OCI-LY1 (cell line): ENCODE data around the gene B9D2.
A peak's percentile ranks its signal among the peaks of the same experiment; 100 is the strongest.

ENCODE experiments used
- H2AFZ ChIP-seq: fragments of 200-600 bp; sonication (generic), shearing (Covaris generic); 2 replicates; pipeline ENCODE4 v1.6.0; 2014; ENCODE audit warnings: antibody characterized with exemption, mild to moderate bottlenecking, low read length
- H3F3A ChIP-seq: fragments of 200-600 bp; sonication (generic), shearing (Covaris generic); 2 replicates; pipeline ENCODE4 v1.6.0; 2014; ENCODE audit warnings: mild to moderate bottlenecking, antibody characterized with exemption, low read length, moderate library complexity; ENCODE audit not compliant: insufficient read depth
- H3K27ac ChIP-seq: fragments of 200-600 bp; sonication (generic); 2 replicates; pipeline ENCODE4 v1.5.1; 2014; ENCODE audit warnings: low read length, mixed run types, mild to moderate bottlenecking, low read depth; ENCODE audit not compliant: poor library complexity, severe bottlenecking
- H3K27me3 ChIP-seq: fragments of 200-600 bp; sonication (generic); 2 replicates; pipeline ENCODE4 v1.6.0; 2014; ENCODE audit warnings: antibody characterized with exemption, mild to moderate bottlenecking, low read length, moderate library complexity; ENCODE audit not compliant: insufficient read depth
- H3K36me3 ChIP-seq: fragments of 200-600 bp; sonication (generic); 2 replicates; pipeline ENCODE4 v1.6.1; 2014; ENCODE audit warnings: mild to moderate bottlenecking, antibody characterized with exemption, low read length, moderate library complexity, mixed read lengths; ENCODE audit not compliant: insufficient read depth
- H3K4me1 ChIP-seq: fragments of 200-600 bp; sonication (generic); 2 replicates; pipeline ENCODE4 v1.5.1; 2014; ENCODE audit warnings: mild to moderate bottlenecking, low read length, moderate library complexity; ENCODE audit not compliant: insufficient read depth, severe bottlenecking
- H3K4me2 ChIP-seq: fragments of 200-600 bp; sonication (generic), shearing (Covaris generic); 2 replicates; pipeline ENCODE4 v1.6.1; 2014; ENCODE audit warnings: low read length
- H3K4me3 ChIP-seq: fragments of 200-600 bp; sonication (generic); 2 replicates; pipeline ENCODE4 v1.5.1; 2014; ENCODE audit warnings: low read length, low read depth, mild to moderate bottlenecking, mixed read lengths; ENCODE audit not compliant: poor library complexity, severe bottlenecking
- H3K79me2 ChIP-seq: fragments of 200-600 bp; shearing (Covaris generic); 2 replicates; pipeline ENCODE4 v1.6.1; 2016; ENCODE audit warnings: mixed run types, low read length, mixed read lengths; ENCODE audit not compliant: insufficient read depth
- H3K9ac ChIP-seq: fragments of 200-600 bp; sonication (generic), shearing (Covaris generic); 2 replicates; pipeline ENCODE4 v1.6.1; 2014; ENCODE audit warnings: mild to moderate bottlenecking, low read length, mixed read lengths
- H3K9me2 ChIP-seq: fragments of 200-600 bp; sonication (generic), shearing (Covaris generic); 2 replicates; pipeline ENCODE4 v1.6.1; 2014; ENCODE audit warnings: low read depth, mild to moderate bottlenecking, low read length, mixed read lengths
- H3K9me3 ChIP-seq: fragments of 200-600 bp; shearing (Covaris generic); 2 replicates; pipeline ENCODE4 v1.6.1; 2014; ENCODE audit warnings: low read length, mixed read lengths
- H4K20me1 ChIP-seq: fragments of 200-600 bp; sonication (generic), shearing (Covaris generic); 2 replicates; pipeline ENCODE4 v1.6.0; 2016; ENCODE audit warnings: mild to moderate bottlenecking, low read length; ENCODE audit not compliant: insufficient read depth
- CTCF ChIP-seq: fragments of 200-600 bp; sonication (generic), shearing (Covaris generic); IDR thresholded peaks from 2 replicates; pipeline ENCODE4 v1.5.1; 2017; ENCODE audit warnings: mild to moderate bottlenecking, antibody characterized with exemption, low read length, moderate library complexity, mixed read lengths
- EZH2 ChIP-seq: fragments of 200-600 bp; sonication (generic), shearing (Covaris generic); IDR thresholded peaks from 2 replicates; pipeline ENCODE4 v1.8.0; 2017; ENCODE audit warnings: borderline replicate concordance, mixed run types, mild to moderate bottlenecking, antibody characterized with exemption, low read length, moderate library complexity, mixed read lengths

B9D2 gene

GRCh38 chr19:41377977-41378709 is 14.2 kb upstream of the B9D2 start:
- Histone ChIP-seq H3K9me2 (no peaks in the 10 kb centered on the region), H3K27me3 (no peaks in the 10 kb centered on the region), H3K4me3 (no peak overlapping the region), H3K9ac (no peak overlapping the region), H3K36me3 (peaks cover 5% of the 10 kb centered on the region), H3F3A (no peaks in the 10 kb centered on the region), H3K27ac (peak overlapping the region; percentile 30), H3K4me2 (no peak overlapping the region), H3K79me2 (no peaks in the 10 kb centered on the region), H3K4me1 (peaks cover 10% of the 10 kb centered on the region), H2AFZ (no peak overlapping the region), H3K9me3 (no peaks in the 10 kb centered on the region), H4K20me1 (no peaks in the 10 kb centered on the region)
- TF ChIP-seq CTCF (peak; percentile 38; the same call in 1 of the 2 replicates), EZH2 (no peak)

GRCh38 chr19:41376998-41377365 is 13.0 kb upstream of the B9D2 start:
- no peak overlapping the region for H3K27ac ChIP-seq
- H2AFZ ChIP-seq = no peak overlapping the region
- no peaks in the 10 kb centered on the region for H4K20me1 ChIP-seq
- no peaks in the 10 kb centered on the region for H3K9me3 ChIP-seq
- H3K79me2 ChIP-seq = no peaks in the 10 kb centered on the region
- no peaks in the 10 kb centered on the region; the same call in 1 of the 2 replicates for H3K36me3 ChIP-seq
- H3K27me3 ChIP-seq = no peaks in the 10 kb centered on the region
- H3K4me1 ChIP-seq = peaks cover 10% of the 10 kb centered on the region
- no peaks in the 10 kb centered on the region for H3F3A ChIP-seq
- H3K4me3 ChIP-seq = peak overlapping the region; percentile 43
- H3K4me2 ChIP-seq = peak overlapping the region; percentile 54; the same call in 1 of the 2 replicates
- TF ChIP-seq EZH2 (no peak), CTCF (no peak)
- H3K9ac ChIP-seq = no peak overlapping the region; the same call in 1 of the 2 replicates
- no peaks in the 10 kb centered on the region for H3K9me2 ChIP-seq

GRCh38 chr19:41376241-41376997 is 12.5 kb upstream of the B9D2 start, which contains the start of gene TMEM91:
TMEM91 (plus strand) TSS chr19:41376533; CDS start chr19:41378310, 1,777 bp downstream.
- TF ChIP-seq CTCF (no peak), EZH2 (no peak)
- H3K4me3 ChIP-seq = peak within 1 kb of the TSS; percentile 43

More at GRCh38 chr19:41376241-41376997, 12.5 kb upstream of the B9D2 start, which contains the start of gene TMEM91:
- Histone ChIP-seq H3F3A (no peaks in the 10 kb centered on the region), H3K27ac (no peak within 1 kb of the TSS), H3K9me3 (no peaks in the 10 kb centered on the region), H3K4me1 (peaks cover 10% of the 10 kb centered on the region), H3K27me3 (no peaks in the 10 kb centered on the region), H2AFZ (no peak within 1 kb of the TSS), H3K9me2 (no peaks in the 10 kb centered on the region), H4K20me1 (no peaks in the 10 kb centered on the region), H3K36me3 (no peaks in the 10 kb centered on the region; the same call in 1 of the 2 replicates), H3K4me2 (peak within 1 kb of the TSS; percentile 54; the same call in 1 of the 2 replicates), H3K9ac (no peak within 1 kb of the TSS; the same call in 1 of the 2 replicates), H3K79me2 (no peaks in the 10 kb centered on the region)
